Activated T-helper 1 cell treated with anti-CD3 and anti-CD28 coated beads, Interleukin-12 subunit alpha, Interleukin-12 subunit beta, Interleukin-2, Interleukin-4 antibody, amounts not matched to agents 30 ng/mL and 10 ng/mL and 1 ng/mL, durations not matched to agents 14 hours and 24 hours and 36 hours (primary cell): ENCODE measurements around the gene ATF5. TPM values are rescaled to one million over a fixed set of nuclear protein-coding genes. Genes with fewer than 3 reads are reported as not detected.
"Not testable (repeated sequence)": the region's sequence is repeated elsewhere in the genome, so short reads cannot be mapped to it uniquely, and the experiment has no call there.

Experiments
- DNase-seq: peaks from one replicate; pipeline ENCODE4 v3.0.0; 2021; ENCODE audit warnings: low spot score
- H3K27ac Mint-ChIP-seq: one replicate; pipeline ENCODE4 v1.8.0; 2021; ENCODE audit warnings: mild to moderate bottlenecking, mixed read lengths
- H3K27me3 Mint-ChIP-seq: one replicate; pipeline ENCODE4 v1.8.0; 2022; ENCODE audit warnings: mild to moderate bottlenecking, moderate library complexity, mixed read lengths; ENCODE audit not compliant: insufficient read depth
- H3K36me3 Mint-ChIP-seq: one replicate; pipeline ENCODE4 v1.8.0; 2021; ENCODE audit warnings: low read depth, mixed read lengths
- H3K4me1 Mint-ChIP-seq: one replicate; pipeline ENCODE4 v1.8.0; 2021; ENCODE audit warnings: low read depth, mixed read lengths
- H3K4me3 Mint-ChIP-seq: one replicate; pipeline ENCODE4 v1.8.0; 2021; ENCODE audit warnings: mild to moderate bottlenecking, moderate library complexity, mixed read lengths
- H3K9me3 Mint-ChIP-seq: one replicate; pipeline ENCODE4 v1.8.0; 2021; ENCODE audit warnings: mixed read lengths
- intact Hi-C: fragments of 100-400 bp; cut with micrococcal nuclease; formaldehyde crosslinking; loops from one replicate; pipeline ENCODE4 v1.15.1; 2024
- total RNA-seq: library from RNA; stranded (reverse); gene quantifications from 2 replicates; pipeline ENCODE4 v1.2.3, GENCODE V29; 2022

Gene ATF5
- total RNA-seq, 1 donor from 2014 or later: 52.0 TPM

- Mint-ChIP-seq H3K27me3 (peaks cover 11% of the 10 kb centered on the region), H3K4me3 (no peak overlapping the region)
Measured at GRCh38 chr19:49951806-49952478, 22.9 kb downstream of the ATF5 start.

GRCh38 chr19:49952479-49952836, 23.5 kb downstream of the ATF5 start:
- H3K27ac Mint-ChIP-seq: no peak overlapping the region
- peaks cover 13% of the 10 kb centered on the region for H3K4me1 Mint-ChIP-seq
- intact Hi-C loops: no loop called here
- no peak for DNase-seq
- no peaks in the 10 kb centered on the region for H3K36me3 Mint-ChIP-seq
- peaks cover 11% of the 10 kb centered on the region for H3K27me3 Mint-ChIP-seq
- H3K9me3 Mint-ChIP-seq: no peaks in the 10 kb centered on the region
- H3K4me3 Mint-ChIP-seq: no peak overlapping the region

More at GRCh38 chr19:49951806-49952478, 22.9 kb downstream of the ATF5 start:
- intact Hi-C loops: no loop called here
- no peaks in the 10 kb centered on the region for H3K36me3 Mint-ChIP-seq
- DNase-seq: no peak
- no peaks in the 10 kb centered on the region for H3K9me3 Mint-ChIP-seq
- H3K27ac Mint-ChIP-seq: no peak overlapping the region
- H3K4me1 Mint-ChIP-seq: peaks cover 13% of the 10 kb centered on the region

GRCh38 chr19:49952906-49953305, 23.9 kb downstream of the ATF5 start:
- Mint-ChIP-seq H3K4me1 (peaks cover 13% of the 10 kb centered on the region), H3K27me3 (peaks cover 11% of the 10 kb centered on the region), H3K36me3 (no peaks in the 10 kb centered on the region), H3K9me3 (no peaks in the 10 kb centered on the region), H3K27ac (no peak overlapping the region), H3K4me3 (no peak overlapping the region)
- DNase-seq: no peak
- intact Hi-C loops: no loop called here

- H3K27ac Mint-ChIP-seq: no peak overlapping the region
- peaks cover 13% of the 10 kb centered on the region for H3K4me1 Mint-ChIP-seq
- H3K27me3 Mint-ChIP-seq: peaks cover 11% of the 10 kb centered on the region
Measured at GRCh38 chr19:49953416-49953815, 24.4 kb downstream of the ATF5 start.

GRCh38 chr19:49954092-49954829, 25.3 kb downstream of the ATF5 start:
- H3K27ac Mint-ChIP-seq: no peak overlapping the region
- H3K36me3 Mint-ChIP-seq: no peaks in the 10 kb centered on the region
- H3K9me3 Mint-ChIP-seq: no peaks in the 10 kb centered on the region
- peaks cover 11% of the 10 kb centered on the region for H3K27me3 Mint-ChIP-seq
- H3K4me1 Mint-ChIP-seq: peaks cover 13% of the 10 kb centered on the region
- H3K4me3 Mint-ChIP-seq: no peak overlapping the region
- DNase-seq: no peak
- intact Hi-C loops: no loop called here

More at GRCh38 chr19:49953416-49953815, 24.4 kb downstream of the ATF5 start:
- intact Hi-C loops: no loop called here
- Mint-ChIP-seq H3K9me3 (no peaks in the 10 kb centered on the region), H3K4me3 (no peak overlapping the region), H3K36me3 (no peaks in the 10 kb centered on the region)
- no peak for DNase-seq

GRCh38 chr19:49954933-49955332, 25.9 kb downstream of the ATF5 start:
- intact Hi-C loops: no loop called here
- H3K27ac Mint-ChIP-seq: no peak overlapping the region
- H3K36me3 Mint-ChIP-seq: no peaks in the 10 kb centered on the region
- peaks cover 13% of the 10 kb centered on the region for H3K4me1 Mint-ChIP-seq
- no peaks in the 10 kb centered on the region for H3K9me3 Mint-ChIP-seq
- DNase-seq: no peak
- H3K4me3 Mint-ChIP-seq: no peak overlapping the region
- H3K27me3 Mint-ChIP-seq: peaks cover 11% of the 10 kb centered on the region

GRCh38 chr19:49956115-49956495, 27.1 kb downstream of the ATF5 start:
- Mint-ChIP-seq H3K27me3 (peaks cover 11% of the 10 kb centered on the region), H3K4me1 (peaks cover 13% of the 10 kb centered on the region), H3K27ac (no peak overlapping the region), H3K36me3 (no peaks in the 10 kb centered on the region), H3K9me3 (no peaks in the 10 kb centered on the region), H3K4me3 (no peak overlapping the region)
- DNase-seq: no peak
- intact Hi-C loops: no loop called here

- intact Hi-C loops: no loop called here
- Mint-ChIP-seq H3K9me3 (no peaks in the 10 kb centered on the region), H3K36me3 (no peaks in the 10 kb centered on the region), H3K27me3 (peaks cover 9% of the 10 kb centered on the region), H3K27ac (no peak overlapping the region), H3K4me1 (peaks cover 13% of the 10 kb centered on the region), H3K4me3 (no peak overlapping the region)
- no peak for DNase-seq
Measured at GRCh38 chr19:49957262-49957915, 28.4 kb downstream of the ATF5 start.

GRCh38 chr19:49958144-49958543, 29.1 kb downstream of the ATF5 start:
- intact Hi-C loops, H3K27ac Mint-ChIP-seq, H3K36me3 Mint-ChIP-seq, H3K4me3 Mint-ChIP-seq, DNase-seq, H3K9me3 Mint-ChIP-seq, H3K27me3 Mint-ChIP-seq: not testable (repeated sequence)
- H3K4me1 Mint-ChIP-seq: peaks cover 13% of the 10 kb centered on the region

GRCh38 chr19:49958596-49958995, 29.6 kb downstream of the ATF5 start:
- H3K4me1 Mint-ChIP-seq, intact Hi-C loops, H3K27ac Mint-ChIP-seq, DNase-seq, H3K36me3 Mint-ChIP-seq, H3K27me3 Mint-ChIP-seq, H3K4me3 Mint-ChIP-seq, H3K9me3 Mint-ChIP-seq: not testable (repeated sequence)

- H3K36me3 Mint-ChIP-seq, H3K4me1 Mint-ChIP-seq, H3K9me3 Mint-ChIP-seq, intact Hi-C loops, H3K4me3 Mint-ChIP-seq, H3K27ac Mint-ChIP-seq, H3K27me3 Mint-ChIP-seq, DNase-seq: not testable (repeated sequence)
Measured at GRCh38 chr19:49959892-49960291, 30.9 kb downstream of the ATF5 start.

- H3K27me3 Mint-ChIP-seq, H3K27ac Mint-ChIP-seq, H3K4me3 Mint-ChIP-seq, H3K4me1 Mint-ChIP-seq, H3K36me3 Mint-ChIP-seq, DNase-seq, intact Hi-C loops, H3K9me3 Mint-ChIP-seq: not testable (repeated sequence)
Measured at GRCh38 chr19:49960980-49961379, 32.0 kb downstream of the ATF5 start, which contains the start of gene SIGLEC11. TSS of gene SIGLEC11 (minus strand) at chr19:49961172. CDS start at chr19:49961081, 91 bp downstream.

GRCh38 chr19:49968279-49968922, 39.4 kb downstream of the ATF5 start:
- Mint-ChIP-seq H3K27ac (no peak overlapping the region), H3K36me3 (no peaks in the 10 kb centered on the region), H3K4me3 (no peak overlapping the region), H3K27me3 (peaks cover 2% of the 10 kb centered on the region), H3K4me1 (no peaks in the 10 kb centered on the region), H3K9me3 (no peaks in the 10 kb centered on the region)
- no peak for DNase-seq
- intact Hi-C loops: no loop called here
